Esophagus muscularis mucosa (tissue), 3 donors: ENCODE measurements around the gene CLEC4A.

Source experiments
- CTCF ChIP-seq, 3 experiments: fragments of 200-600 bp in 2 of 3; fragments of 450-650 bp in 1 of 3; sonication (generic) in 2 of 3; IDR thresholded peaks; one replicate each; pipeline ENCODE4 v1.5.1; 2017 to 2019; ENCODE audit warnings: antibody characterized with exemption in 3 of 3, mild to moderate bottlenecking in 2 of 3, moderate library complexity in 1 of 3
- POLR2AphosphoS5 ChIP-seq, 2 donors: sonication (generic); formaldehyde crosslinking; IDR thresholded peaks; one replicate each; pipeline ENCODE4 v1.6.1; 2017; ENCODE audit warnings: antibody characterized with exemption in 2 of 2

DNA sequence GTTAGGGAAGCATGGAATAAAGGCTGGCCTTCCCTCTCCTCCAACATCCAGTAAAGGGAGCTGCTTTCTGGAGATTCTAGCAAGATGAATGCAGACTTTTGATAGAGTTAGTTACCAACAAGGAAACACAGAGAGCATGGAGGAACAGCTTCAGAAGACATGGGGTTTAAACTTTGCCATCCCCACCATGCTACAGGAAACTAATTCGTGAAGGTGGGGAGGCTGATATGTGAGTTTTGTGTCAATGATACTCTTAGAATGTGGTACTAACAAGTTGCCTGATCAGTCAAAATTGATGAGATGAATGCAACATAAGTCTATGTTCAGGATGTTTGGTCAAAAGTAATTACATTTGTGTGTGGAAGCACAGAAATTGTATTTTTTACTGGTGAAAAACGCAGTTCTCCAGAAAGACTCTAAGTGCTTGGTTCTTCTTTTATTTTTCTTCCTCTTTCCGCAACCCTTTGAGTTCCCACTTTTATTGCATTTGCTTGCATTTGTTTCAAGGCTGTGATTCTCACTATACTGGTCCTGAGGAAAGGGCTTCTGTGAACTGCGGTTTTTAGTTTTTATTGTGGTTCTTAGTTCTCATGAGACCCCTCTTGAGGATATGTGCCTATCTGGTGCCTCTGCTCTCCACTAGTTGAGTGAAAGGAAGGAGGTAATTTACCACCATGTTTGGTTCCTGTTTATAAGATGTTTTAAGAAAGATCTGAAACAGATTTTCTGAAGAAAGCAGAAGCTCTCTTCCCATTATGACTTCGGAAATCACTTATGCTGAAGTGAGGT is at the start of gene CLEC4A:
- no peak for TF ChIP-seq CTCF (IDR thresholded peaks at IDR 0.05)
- TF ChIP-seq POLR2AphosphoS5 (IDR thresholded peaks at IDR 0.05) = no peak
